ENCODE data around the gene SHC2.
A peak's percentile ranks its signal among the peaks of the same experiment; 100 is the strongest.
"Not testable (repeated sequence)": the region's sequence is repeated elsewhere in the genome, so short reads cannot be mapped to it uniquely, and the experiment has no call there.

SHC2 gene

GRCh38 chr19:482186-483041 is 21.6 kb upstream of the SHC2 start (continued):
- TF ChIP-seq, protein P1, sequence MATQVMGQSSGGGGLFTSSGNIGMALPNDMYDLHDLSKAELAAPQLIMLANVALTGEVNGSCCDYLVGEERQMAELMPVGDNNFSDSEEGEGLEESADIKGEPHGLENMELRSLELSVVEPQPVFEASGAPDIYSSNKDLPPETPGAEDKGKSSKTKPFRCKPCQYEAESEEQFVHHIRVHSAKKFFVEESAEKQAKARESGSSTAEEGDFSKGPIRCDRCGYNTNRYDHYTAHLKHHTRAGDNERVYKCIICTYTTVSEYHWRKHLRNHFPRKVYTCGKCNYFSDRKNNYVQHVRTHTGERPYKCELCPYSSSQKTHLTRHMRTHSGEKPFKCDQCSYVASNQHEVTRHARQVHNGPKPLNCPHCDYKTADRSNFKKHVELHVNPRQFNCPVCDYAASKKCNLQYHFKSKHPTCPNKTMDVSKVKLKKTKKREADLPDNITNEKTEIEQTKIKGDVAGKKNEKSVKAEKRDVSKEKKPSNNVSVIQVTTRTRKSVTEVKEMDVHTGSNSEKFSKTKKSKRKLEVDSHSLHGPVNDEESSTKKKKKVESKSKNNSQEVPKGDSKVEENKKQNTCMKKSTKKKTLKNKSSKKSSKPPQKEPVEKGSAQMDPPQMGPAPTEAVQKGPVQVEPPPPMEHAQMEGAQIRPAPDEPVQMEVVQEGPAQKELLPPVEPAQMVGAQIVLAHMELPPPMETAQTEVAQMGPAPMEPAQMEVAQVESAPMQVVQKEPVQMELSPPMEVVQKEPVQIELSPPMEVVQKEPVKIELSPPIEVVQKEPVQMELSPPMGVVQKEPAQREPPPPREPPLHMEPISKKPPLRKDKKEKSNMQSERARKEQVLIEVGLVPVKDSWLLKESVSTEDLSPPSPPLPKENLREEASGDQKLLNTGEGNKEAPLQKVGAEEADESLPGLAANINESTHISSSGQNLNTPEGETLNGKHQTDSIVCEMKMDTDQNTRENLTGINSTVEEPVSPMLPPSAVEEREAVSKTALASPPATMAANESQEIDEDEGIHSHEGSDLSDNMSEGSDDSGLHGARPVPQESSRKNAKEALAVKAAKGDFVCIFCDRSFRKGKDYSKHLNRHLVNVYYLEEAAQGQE (tag by site-specific recombination; IDR thresholded peaks at IDR 0.05): peak; percentile 95

DNA sequence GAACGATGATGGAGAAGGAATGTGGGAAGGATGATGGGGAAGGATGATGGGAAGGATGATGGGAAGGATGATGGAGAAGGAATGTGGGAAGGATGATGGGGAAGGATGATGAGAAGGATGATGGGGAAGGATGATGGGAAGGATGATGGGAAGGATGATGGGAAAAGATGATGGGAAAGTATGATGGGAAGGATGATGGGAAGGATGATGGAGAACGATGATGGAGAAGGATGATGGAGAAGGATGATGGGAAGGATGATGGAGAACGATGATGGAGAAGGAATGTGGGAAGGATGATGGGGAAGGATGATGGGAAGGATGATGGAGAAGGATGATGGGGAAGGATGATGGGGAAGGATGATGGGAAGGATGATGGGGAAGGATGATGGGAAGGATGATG is 20.3 kb upstream of the SHC2 start:
- H3K4me1 ChIP-seq (ENCODE audit: control insufficient read depth, insufficient read depth, low read length); H3K36me3 ChIP-seq (ENCODE audit: control insufficient read depth in 2 of 2, insufficient read depth in 1 of 2, low read length in 2 of 2); H3K9me3 ChIP-seq (ENCODE audit: control insufficient read depth, insufficient read depth, low read depth, low read length); H3K27ac ChIP-seq (ENCODE audit: extremely low read depth, low read depth, low read length); H3K4me3 ChIP-seq (ENCODE audit: low read depth, low read length); POLR2A ChIA-PET; CTCF ChIA-PET: not testable (repeated sequence)
- TF ChIP-seq ZNF76 (tag by site-specific recombination; IDR thresholded peaks at IDR 0.05; ENCODE audit: borderline replicate concordance, low read depth): peak; percentile 58
- TF ChIP-seq, protein P2, sequence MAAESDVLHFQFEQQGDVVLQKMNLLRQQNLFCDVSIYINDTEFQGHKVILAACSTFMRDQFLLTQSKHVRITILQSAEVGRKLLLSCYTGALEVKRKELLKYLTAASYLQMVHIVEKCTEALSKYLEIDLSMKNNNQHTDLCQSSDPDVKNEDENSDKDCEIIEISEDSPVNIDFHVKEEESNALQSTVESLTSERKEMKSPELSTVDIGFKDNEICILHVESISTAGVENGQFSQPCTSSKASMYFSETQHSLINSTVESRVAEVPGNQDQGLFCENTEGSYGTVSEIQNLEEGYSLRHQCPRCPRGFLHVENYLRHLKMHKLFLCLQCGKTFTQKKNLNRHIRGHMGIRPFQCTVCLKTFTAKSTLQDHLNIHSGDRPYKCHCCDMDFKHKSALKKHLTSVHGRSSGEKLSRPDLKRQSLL (tag by site-specific recombination; IDR thresholded peaks at IDR 0.05): peak; percentile 99

DNA sequence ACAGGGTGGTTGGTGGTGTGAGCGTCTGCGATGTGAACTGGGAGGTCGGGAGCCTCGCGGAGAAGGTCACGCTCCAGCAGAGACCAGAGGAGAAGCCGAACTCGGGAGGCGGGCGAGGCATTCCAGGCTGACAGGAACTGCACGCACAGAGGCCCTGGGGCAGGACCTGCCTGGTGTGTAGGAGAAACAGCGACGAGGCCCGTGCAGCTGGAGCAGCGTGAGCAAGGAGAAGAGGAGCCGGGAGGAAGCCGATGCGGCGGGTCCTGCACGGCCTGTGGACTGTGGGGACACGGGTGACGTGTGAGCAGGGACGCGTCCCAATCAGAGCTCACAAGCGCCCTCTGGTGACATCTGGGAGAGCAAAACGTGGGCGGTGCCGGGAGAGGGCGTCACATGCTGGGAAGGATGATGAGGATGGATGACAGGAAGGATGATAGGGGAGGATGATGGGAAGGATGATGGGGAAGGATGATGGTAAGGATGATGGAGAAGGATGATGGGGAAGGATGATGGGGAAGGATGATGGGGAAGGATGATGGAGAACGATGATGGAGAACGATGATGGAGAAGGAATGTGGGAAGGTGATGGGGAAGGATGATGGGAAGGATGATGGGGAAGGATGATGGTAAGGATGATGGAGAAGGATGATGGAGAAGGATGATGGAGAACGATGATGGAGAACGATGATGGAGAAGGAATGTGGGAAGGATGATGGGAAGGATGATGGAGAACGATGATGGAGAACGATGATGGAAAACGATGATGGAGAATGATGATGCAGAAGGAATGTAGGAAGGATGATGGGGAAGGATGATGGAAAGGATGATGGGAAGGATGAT is 19.4 kb upstream of the SHC2 start:
- no peak overlapping the region for H3K27ac ChIP-seq (ENCODE audit: extremely low read depth, low read depth, low read length)
- ChIA-PET CTCF (interaction anchor here (0.6 to 1.4 kb wide), 5 partner anchors 8 to 96 kb away, joined by 3 to 5 read pairs (median 4); no protein-coding TSS in a partner anchor), POLR2A (interaction anchor here (0.8 to 1.0 kb wide), 3 partner anchors 8 to 66 kb away, joined by 3 to 6 read pairs (median 5); partner anchors contain the start of gene SHC2)
- no peaks in the 10 kb centered on the region for H3K4me1 ChIP-seq (ENCODE audit: control insufficient read depth, insufficient read depth, low read length)
- no peaks in the 10 kb centered on the region for H3K9me3 ChIP-seq (ENCODE audit: control insufficient read depth, insufficient read depth, low read depth, low read length)
- no peak overlapping the region; the same call in 1 of the 2 replicates for H3K4me3 ChIP-seq (ENCODE audit: low read depth, low read length)
- H3K36me3 ChIP-seq (ENCODE audit: control insufficient read depth in 2 of 2, insufficient read depth in 1 of 2, low read length in 2 of 2): no peaks in the 10 kb centered on the region
- TF ChIP-seq ZNF350 (tag by site-specific recombination; IDR thresholded peaks at IDR 0.05) (no peak), ZNF239 (tag by site-specific recombination; IDR thresholded peaks at IDR 0.05) (no peak), ZNF701 (tag by site-specific recombination; IDR thresholded peaks at IDR 0.05) (no peak), SCRT1 (tag by site-specific recombination; IDR thresholded peaks at IDR 0.05; ENCODE audit: borderline replicate concordance) (no peak), BCL11A (tag by site-specific recombination; IDR thresholded peaks at IDR 0.05; ENCODE audit: low read depth) (no peak), ZNF76 (tag by site-specific recombination; IDR thresholded peaks at IDR 0.05; ENCODE audit: borderline replicate concordance, low read depth) (peak; percentile 78), ZBTB8A (tag by site-specific recombination; IDR thresholded peaks at IDR 0.05) (0 out of 2 replicates have a peak, but pooled peaks have one; percentile 23), ZNF548 (tag by site-specific recombination; IDR thresholded peaks at IDR 0.05) (no peak), ZNF214 (tag by site-specific recombination; IDR thresholded peaks at IDR 0.05; ENCODE audit: borderline replicate concordance) (no peak), ZNF623 (tag by site-specific recombination; IDR thresholded peaks at IDR 0.05) (0 out of 2 replicates have a peak, but pooled peaks have one; percentile 21), ZBTB21 (tag by site-specific recombination; IDR thresholded peaks at IDR 0.05) (peak; percentile 37; the same call in 1 of the 2 replicates), ZNF112 (tag by site-specific recombination; IDR thresholded peaks at IDR 0.05) (no peak), ZNF791 (tag by site-specific recombination; IDR thresholded peaks at IDR 0.05) (no peak; the same call in 1 of the 2 replicates), ZFP69B (tag by site-specific recombination; IDR thresholded peaks at IDR 0.05) (0 out of 2 replicates have a peak, but pooled peaks have one; percentile 23), ZNF600 (tag by site-specific recombination; IDR thresholded peaks at IDR 0.05) (0 out of 2 replicates have a peak, but pooled peaks have one; percentile 22), ZIC2 (tag by site-specific recombination; IDR thresholded peaks at IDR 0.05) (peak; percentile 17; the same call in 1 of the 2 replicates), ZBTB17 (tag by site-specific recombination; IDR thresholded peaks at IDR 0.05) (peak; percentile 82), ZNF629 (tag by site-specific recombination; IDR thresholded peaks at IDR 0.05) (peak; percentile 82)
- TF ChIP-seq, protein P3, sequence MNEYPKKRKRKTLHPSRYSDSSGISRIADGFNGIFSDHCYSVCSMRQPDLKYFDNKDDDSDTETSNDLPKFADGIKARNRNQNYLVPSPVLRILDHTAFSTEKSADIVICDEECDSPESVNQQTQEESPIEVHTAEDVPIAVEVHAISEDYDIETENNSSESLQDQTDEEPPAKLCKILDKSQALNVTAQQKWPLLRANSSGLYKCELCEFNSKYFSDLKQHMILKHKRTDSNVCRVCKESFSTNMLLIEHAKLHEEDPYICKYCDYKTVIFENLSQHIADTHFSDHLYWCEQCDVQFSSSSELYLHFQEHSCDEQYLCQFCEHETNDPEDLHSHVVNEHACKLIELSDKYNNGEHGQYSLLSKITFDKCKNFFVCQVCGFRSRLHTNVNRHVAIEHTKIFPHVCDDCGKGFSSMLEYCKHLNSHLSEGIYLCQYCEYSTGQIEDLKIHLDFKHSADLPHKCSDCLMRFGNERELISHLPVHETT (tag by site-specific recombination; IDR thresholded peaks at IDR 0.05): 0 out of 2 replicates have a peak, but pooled peaks have one; percentile 28
- TF ChIP-seq, protein P4, sequence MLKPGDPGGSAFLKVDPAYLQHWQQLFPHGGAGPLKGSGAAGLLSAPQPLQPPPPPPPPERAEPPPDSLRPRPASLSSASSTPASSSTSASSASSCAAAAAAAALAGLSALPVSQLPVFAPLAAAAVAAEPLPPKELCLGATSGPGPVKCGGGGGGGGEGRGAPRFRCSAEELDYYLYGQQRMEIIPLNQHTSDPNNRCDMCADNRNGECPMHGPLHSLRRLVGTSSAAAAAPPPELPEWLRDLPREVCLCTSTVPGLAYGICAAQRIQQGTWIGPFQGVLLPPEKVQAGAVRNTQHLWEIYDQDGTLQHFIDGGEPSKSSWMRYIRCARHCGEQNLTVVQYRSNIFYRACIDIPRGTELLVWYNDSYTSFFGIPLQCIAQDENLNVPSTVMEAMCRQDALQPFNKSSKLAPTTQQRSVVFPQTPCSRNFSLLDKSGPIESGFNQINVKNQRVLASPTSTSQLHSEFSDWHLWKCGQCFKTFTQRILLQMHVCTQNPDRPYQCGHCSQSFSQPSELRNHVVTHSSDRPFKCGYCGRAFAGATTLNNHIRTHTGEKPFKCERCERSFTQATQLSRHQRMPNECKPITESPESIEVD (tag by site-specific recombination; IDR thresholded peaks at IDR 0.05): no peak

Measured in HEK293 (cell line).